Measurements from ENCODE around the gene AHNAK.

DNA sequence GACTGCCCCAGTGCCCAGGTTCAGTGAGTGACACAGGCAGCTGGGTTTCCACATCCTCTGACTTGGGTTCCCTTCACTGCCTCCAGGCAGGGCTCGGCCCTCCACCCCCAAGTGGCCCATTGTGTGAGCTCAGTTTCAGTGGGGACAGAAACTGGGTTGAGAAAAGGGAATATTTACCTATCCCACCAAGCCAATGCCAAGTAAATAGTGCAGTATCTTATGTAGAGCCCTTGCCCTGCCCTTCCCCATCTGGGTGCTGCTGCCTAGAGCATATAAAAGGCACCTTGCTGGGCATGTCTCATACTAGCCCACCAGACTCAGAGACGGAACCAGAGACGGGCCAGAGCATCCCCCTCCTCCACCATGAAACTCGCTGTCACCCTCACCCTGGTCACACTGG, 127.9 kb downstream of the AHNAK start, which contains the start of gene SCGB1A1:
- TF ChIP-seq, protein P1, sequence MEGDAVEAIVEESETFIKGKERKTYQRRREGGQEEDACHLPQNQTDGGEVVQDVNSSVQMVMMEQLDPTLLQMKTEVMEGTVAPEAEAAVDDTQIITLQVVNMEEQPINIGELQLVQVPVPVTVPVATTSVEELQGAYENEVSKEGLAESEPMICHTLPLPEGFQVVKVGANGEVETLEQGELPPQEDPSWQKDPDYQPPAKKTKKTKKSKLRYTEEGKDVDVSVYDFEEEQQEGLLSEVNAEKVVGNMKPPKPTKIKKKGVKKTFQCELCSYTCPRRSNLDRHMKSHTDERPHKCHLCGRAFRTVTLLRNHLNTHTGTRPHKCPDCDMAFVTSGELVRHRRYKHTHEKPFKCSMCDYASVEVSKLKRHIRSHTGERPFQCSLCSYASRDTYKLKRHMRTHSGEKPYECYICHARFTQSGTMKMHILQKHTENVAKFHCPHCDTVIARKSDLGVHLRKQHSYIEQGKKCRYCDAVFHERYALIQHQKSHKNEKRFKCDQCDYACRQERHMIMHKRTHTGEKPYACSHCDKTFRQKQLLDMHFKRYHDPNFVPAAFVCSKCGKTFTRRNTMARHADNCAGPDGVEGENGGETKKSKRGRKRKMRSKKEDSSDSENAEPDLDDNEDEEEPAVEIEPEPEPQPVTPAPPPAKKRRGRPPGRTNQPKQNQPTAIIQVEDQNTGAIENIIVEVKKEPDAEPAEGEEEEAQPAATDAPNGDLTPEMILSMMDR (IDR thresholded peaks at IDR 0.05; ENCODE audit: extremely low read depth in 1 of 2, insufficient read depth in 1 of 2, low read depth in 1 of 2, low read length in 2 of 2) = no peak
- TF ChIP-seq, protein P2, sequence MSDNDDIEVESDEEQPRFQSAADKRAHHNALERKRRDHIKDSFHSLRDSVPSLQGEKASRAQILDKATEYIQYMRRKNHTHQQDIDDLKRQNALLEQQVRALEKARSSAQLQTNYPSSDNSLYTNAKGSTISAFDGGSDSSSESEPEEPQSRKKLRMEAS (IDR thresholded peaks at IDR 0.05; ENCODE audit: insufficient read depth, insufficient read length) = no peak
- TF ChIP-seq POLR2A (IDR thresholded peaks at IDR 0.05; ENCODE audit: low read depth, low read length) = no peak
